Activated CD4-positive, alpha-beta T cell treated with anti-CD3 and anti-CD28 coated beads for 24 hours (primary cell): ENCODE measurements around the gene FIGN.

Experiments
- DNase-seq, 2 donors: peaks; one replicate each; pipeline ENCODE4 v3.0.0-alpha.2; 2020; ENCODE audit warnings: low read depth in 2 of 2

The FIGN gene

GRCh38 chr2:163735685-163736432 is at the start of gene FIGN:
FIGN (minus strand) TSS chr2:163736008; CDS start chr2:163734927, 1,081 bp downstream.
- DNase-seq = no peak

GRCh38 chr2:163785162-163785561 is 49.4 kb upstream of the FIGN start:
- DNase-seq = no peak

GRCh38 chr2:163779970-163780597 is 44.3 kb upstream of the FIGN start:
- DNase-seq = no peak

- no peak for DNase-seq
Measured at GRCh38 chr2:163778045-163778781, 42.4 kb upstream of the FIGN start.

- no peak for DNase-seq
Measured at GRCh38 chr2:163775304-163775703, 39.5 kb upstream of the FIGN start.

- no peak for DNase-seq
Measured at GRCh38 chr2:163774862-163775261, 39.1 kb upstream of the FIGN start.

GRCh38 chr2:163773276-163773675 is 37.5 kb upstream of the FIGN start:
- DNase-seq = no peak

- DNase-seq = no peak
Measured at GRCh38 chr2:163771596-163771995, 35.8 kb upstream of the FIGN start.

GRCh38 chr2:163768881-163769695 is 33.3 kb upstream of the FIGN start:
- DNase-seq = no peak

- DNase-seq = no peak
Measured at GRCh38 chr2:163767097-163767496, 31.3 kb upstream of the FIGN start.

- DNase-seq = no peak
Measured at GRCh38 chr2:163764566-163764965, 28.8 kb upstream of the FIGN start.

GRCh38 chr2:163759013-163759412 is 23.2 kb upstream of the FIGN start:
- DNase-seq = no peak

- DNase-seq = no peak
Measured at GRCh38 chr2:163757814-163758213, 22.0 kb upstream of the FIGN start.

GRCh38 chr2:163756588-163756987 is 20.8 kb upstream of the FIGN start:
- no peak for DNase-seq

GRCh38 chr2:163755366-163755765 is 19.6 kb upstream of the FIGN start:
- no peak for DNase-seq

- no peak for DNase-seq
Measured at GRCh38 chr2:163753726-163754125, 17.9 kb upstream of the FIGN start.

- no peak for DNase-seq
Measured at GRCh38 chr2:163752267-163752666, 16.5 kb upstream of the FIGN start.

- DNase-seq = no peak
Measured at GRCh38 chr2:163751696-163752095, 15.9 kb upstream of the FIGN start.

- no peak for DNase-seq
Measured at GRCh38 chr2:163748420-163748819, 12.6 kb upstream of the FIGN start.

GRCh38 chr2:163741435-163741834 is 5.6 kb upstream of the FIGN start:
- no peak for DNase-seq

- DNase-seq = no peak
Measured at GRCh38 chr2:163737563-163737962, 1.8 kb upstream of the FIGN start.

GRCh38 chr2:163737190-163737439 is 1.3 kb upstream of the FIGN start:
- DNase-seq = no peak
